Ovary (tissue), 3 donors: ENCODE data around the gene FAM120B.

Experiments used
- CTCF ChIP-seq, 3 donors: fragments of 450-650 bp in 2 of 3; fragments of 200-600 bp in 1 of 3; IDR thresholded peaks; one replicate each; pipeline versions ENCODE4 v1.5.1 to v1.8.0; 2016 to 2022; ENCODE audit warnings: antibody characterized with exemption in 3 of 3, mild to moderate bottlenecking in 1 of 3
- EP300 ChIP-seq: sonication (generic); formaldehyde crosslinking; IDR thresholded peaks from one replicate; pipeline ENCODE4 v1.6.1; 2017; ENCODE audit warnings: antibody characterized with exemption
- POLR2A ChIP-seq: fragments of 450-650 bp; IDR thresholded peaks from one replicate; pipeline ENCODE4 v1.6.1; 2017; ENCODE audit warnings: antibody characterized with exemption, mild to moderate bottlenecking, moderate library complexity
- donor health status: DM: no; HTN: no; CAD: no.

GRCh38 chr6:170257376-170257775, 49.2 kb upstream of the FAM120B start:
- TF ChIP-seq POLR2A, result no peak
- TF ChIP-seq CTCF (IDR thresholded peaks at IDR 0.05), result no peak
- no peak for TF ChIP-seq EP300
